Superior temporal gyrus (tissue), 1 donor: Measurements from ENCODE around the gene RBMS3.

ENCODE experiments used
- DNase-seq: peaks from one replicate; pipeline ENCODE4 v3.0.0-alpha.2; 2016; ENCODE audit errors: extremely low spot score

The RBMS3 gene

GRCh38 chr3:29677421-29677820 lies 396.6 kb downstream of the RBMS3 start:
- no peak for DNase-seq

GRCh38 chr3:29679944-29680343 lies 399.1 kb downstream of the RBMS3 start:
- DNase-seq = no peak

GRCh38 chr3:29683018-29683993 lies 402.4 kb downstream of the RBMS3 start:
- no peak for DNase-seq

- DNase-seq = no peak
These were observed 406.2 kb downstream of the RBMS3 start for GRCh38 chr3:29686889-29687592.

GRCh38 chr3:29690686-29691353 lies 409.9 kb downstream of the RBMS3 start:
- no peak for DNase-seq

GRCh38 chr3:29693863-29694262 lies 413.0 kb downstream of the RBMS3 start:
- DNase-seq = no peak

- no peak for DNase-seq
These were observed 413.5 kb downstream of the RBMS3 start for GRCh38 chr3:29694331-29694730.

GRCh38 chr3:29694783-29695182 lies 413.9 kb downstream of the RBMS3 start:
- DNase-seq = no peak

- DNase-seq = no peak
These were observed 414.3 kb downstream of the RBMS3 start for GRCh38 chr3:29695201-29695600.

- no peak for DNase-seq
These were observed 414.9 kb downstream of the RBMS3 start for GRCh38 chr3:29695643-29696198.

GRCh38 chr3:29696311-29696710 lies 415.4 kb downstream of the RBMS3 start:
- DNase-seq = no peak

- DNase-seq = no peak
These were observed 417.1 kb downstream of the RBMS3 start for GRCh38 chr3:29697989-29698388.

- DNase-seq = no peak
These were observed 419.4 kb downstream of the RBMS3 start for GRCh38 chr3:29700256-29700655.

GRCh38 chr3:29701326-29701983 lies 420.6 kb downstream of the RBMS3 start:
- DNase-seq = no peak

- no peak for DNase-seq
These were observed 425.3 kb downstream of the RBMS3 start for GRCh38 chr3:29705906-29706844.

- DNase-seq = no peak
These were observed 428.0 kb downstream of the RBMS3 start for GRCh38 chr3:29708884-29709283.

GRCh38 chr3:29711255-29711771 lies 430.4 kb downstream of the RBMS3 start:
- DNase-seq = no peak

- DNase-seq = no peak
These were observed 435.3 kb downstream of the RBMS3 start for GRCh38 chr3:29716213-29716612.

GRCh38 chr3:29718661-29719065 lies 437.8 kb downstream of the RBMS3 start:
- DNase-seq = no peak

GRCh38 chr3:29720665-29721064 lies 439.8 kb downstream of the RBMS3 start:
- no peak for DNase-seq
